Stimulated activated CD4-positive, alpha-beta T cell treated with anti-CD3 and anti-CD28 coated beads, TNF-alpha, amount 100 ng/mL, for 24 hours (primary cell): ENCODE data around the gene CLDN10.

Experiments used
- DNase-seq, 3 experiments: peaks; one replicate each; pipeline ENCODE4 v3.0.0-alpha.2; 2020; ENCODE audit warnings: low read depth in 3 of 3

CLDN10 gene

GRCh38 chr13:95601906-95602305, 49.4 kb downstream of the CLDN10 start:
- no peak for DNase-seq

GRCh38 chr13:95603887-95604555, 51.5 kb downstream of the CLDN10 start:
- no peak for DNase-seq

- DNase-seq, result no peak
Observed at GRCh38 chr13:95604556-95604915, 52.0 kb downstream of the CLDN10 start.

GRCh38 chr13:95605448-95606125, 53.1 kb downstream of the CLDN10 start:
- no peak for DNase-seq

GRCh38 chr13:95607366-95607765, 54.8 kb downstream of the CLDN10 start:
- no peak for DNase-seq

- no peak for DNase-seq
Observed at GRCh38 chr13:95608640-95609323, 56.3 kb downstream of the CLDN10 start.

GRCh38 chr13:95614641-95615245, 62.2 kb downstream of the CLDN10 start:
- DNase-seq, result no peak

- no peak for DNase-seq
Observed at GRCh38 chr13:95615539-95615938, 63.0 kb downstream of the CLDN10 start.

- no peak for DNase-seq
Observed at GRCh38 chr13:95620030-95620824, 67.7 kb downstream of the CLDN10 start.

GRCh38 chr13:95620825-95621498, 68.4 kb downstream of the CLDN10 start:
- no peak for DNase-seq

- DNase-seq, result no peak
Observed at GRCh38 chr13:95623141-95623540, 70.6 kb downstream of the CLDN10 start.

- DNase-seq, result no peak
Observed at GRCh38 chr13:95624020-95624419, 71.5 kb downstream of the CLDN10 start.

GRCh38 chr13:95626768-95627167, 74.2 kb downstream of the CLDN10 start:
- DNase-seq, result no peak

- DNase-seq, result no peak
Observed at GRCh38 chr13:95627590-95627989, 75.1 kb downstream of the CLDN10 start.

- DNase-seq, result no peak
Observed at GRCh38 chr13:95628488-95628887, 76.0 kb downstream of the CLDN10 start.

GRCh38 chr13:95629071-95629470, 76.6 kb downstream of the CLDN10 start:
- no peak for DNase-seq
